VCaP (cell line): ENCODE results near the gene WASHC1.
"Not testable (repeated sequence)": the region's sequence is repeated elsewhere in the genome, so short reads cannot be mapped to it uniquely, and the experiment has no call there.

Experiments
- H3K27ac ChIP-seq: fragments of 450-650 bp; 2 replicates; pipeline ENCODE4 v1.5.1; 2017
- TF ChIP-seq, protein P1 (sequence below): fragments of 450-650 bp; conservative IDR thresholded peaks from 2 replicates; pipeline ENCODE4 v1.5.1; 2017; ENCODE audit warnings: mild to moderate bottlenecking, moderate library complexity

WASHC1 gene

DNA sequence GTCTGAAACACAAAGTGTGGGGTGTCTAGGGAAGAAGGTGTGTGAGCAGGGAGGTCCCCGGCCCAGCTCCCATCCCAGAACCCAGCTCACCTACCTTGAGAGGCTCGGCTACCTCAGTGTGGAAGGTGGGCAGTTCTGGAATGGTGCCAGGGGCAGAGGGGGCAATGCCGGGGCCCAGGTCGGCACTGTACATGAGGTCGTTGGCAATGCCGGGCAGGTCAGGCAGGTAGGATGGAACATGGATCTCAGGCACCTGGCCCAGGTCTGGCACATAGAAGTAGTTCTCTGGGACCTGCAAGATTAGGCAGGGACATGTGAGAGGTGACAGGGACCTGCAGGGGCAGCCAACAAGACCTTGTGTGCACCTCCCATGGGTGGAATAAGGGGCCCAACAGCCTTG lies 12.4 kb downstream of the WASHC1 start:
- not testable (repeated sequence) for H3K27ac ChIP-seq

DNA sequence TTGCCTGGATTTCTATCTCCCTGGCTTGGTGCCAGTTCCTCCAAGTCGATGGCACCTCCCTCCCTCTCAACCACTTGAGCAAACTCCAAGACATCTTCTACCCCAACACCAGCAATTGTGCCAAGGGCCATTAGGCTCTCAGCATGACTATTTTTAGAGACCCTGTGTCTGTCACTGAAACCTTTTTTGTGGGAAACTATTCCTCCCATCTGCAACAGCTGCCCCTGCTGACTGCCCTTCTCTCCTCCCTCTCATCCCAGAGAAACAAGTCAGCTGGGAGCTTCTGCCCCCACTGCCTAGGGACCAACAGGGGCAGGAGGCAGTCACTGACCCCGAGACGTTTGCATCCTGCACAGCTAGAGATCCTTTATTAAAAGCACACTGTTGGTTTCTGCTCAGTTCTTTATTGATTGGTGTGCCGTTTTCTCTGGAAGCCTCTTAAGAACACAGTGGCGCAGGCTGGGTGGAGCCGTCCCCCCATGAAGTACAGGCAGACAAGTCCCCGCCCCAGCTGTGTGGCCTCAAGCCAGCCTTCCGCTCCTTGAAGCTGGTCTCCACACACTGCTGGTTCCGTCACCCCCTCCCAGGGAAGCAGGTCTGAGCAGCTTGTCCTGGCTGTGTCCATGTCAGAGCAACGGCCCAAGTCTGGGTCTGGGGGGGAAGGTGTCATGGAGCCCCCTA lies 15.0 kb downstream of the WASHC1 start:
- H3K27ac ChIP-seq = not testable (repeated sequence)

DNA sequence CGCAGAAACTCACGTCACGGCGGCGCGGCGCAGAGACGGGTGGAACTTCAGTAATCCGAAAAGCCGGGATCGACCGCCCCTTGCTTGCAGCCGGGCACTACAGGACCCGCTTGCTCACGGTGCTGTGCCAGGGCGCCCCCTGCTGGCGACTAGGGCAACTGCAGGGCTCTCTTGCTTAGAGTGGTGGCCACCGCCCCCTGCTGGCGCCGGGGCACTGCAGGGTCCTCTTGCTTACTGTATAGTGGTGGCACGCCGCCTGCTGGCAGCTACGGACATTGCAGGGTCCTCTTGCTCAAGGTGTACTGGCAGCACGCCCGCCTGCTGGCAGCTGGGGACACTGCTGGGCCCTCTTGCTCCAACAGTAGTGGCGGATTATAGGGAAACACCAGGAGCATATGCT lies 18.1 kb downstream of the WASHC1 start:
- H3K27ac ChIP-seq = not testable (repeated sequence)

DNA sequence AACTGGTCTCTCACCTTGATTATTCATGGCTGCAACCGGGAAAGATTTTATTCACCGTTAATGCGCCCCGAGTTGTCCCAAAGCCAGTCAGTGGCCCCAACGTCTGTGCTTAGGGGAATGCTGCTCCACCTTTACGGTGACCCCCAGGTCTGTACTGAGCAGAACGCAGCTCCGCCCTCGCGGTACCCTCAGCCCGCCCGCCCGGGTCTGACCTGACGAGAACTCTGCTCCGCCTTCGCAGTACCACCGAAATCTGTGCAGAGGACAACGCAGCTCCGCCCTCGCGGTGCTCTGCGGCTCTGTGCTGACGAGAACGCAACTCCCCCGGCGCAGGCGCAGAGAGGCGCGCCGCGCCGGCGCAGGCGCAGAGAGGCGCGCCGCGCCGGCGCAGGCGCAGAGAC lies 18.6 kb downstream of the WASHC1 start:
- not testable (repeated sequence) for H3K27ac ChIP-seq

More for the DNA sequence above, 18.1 kb downstream of the WASHC1 start:
- TF ChIP-seq, protein P1, sequence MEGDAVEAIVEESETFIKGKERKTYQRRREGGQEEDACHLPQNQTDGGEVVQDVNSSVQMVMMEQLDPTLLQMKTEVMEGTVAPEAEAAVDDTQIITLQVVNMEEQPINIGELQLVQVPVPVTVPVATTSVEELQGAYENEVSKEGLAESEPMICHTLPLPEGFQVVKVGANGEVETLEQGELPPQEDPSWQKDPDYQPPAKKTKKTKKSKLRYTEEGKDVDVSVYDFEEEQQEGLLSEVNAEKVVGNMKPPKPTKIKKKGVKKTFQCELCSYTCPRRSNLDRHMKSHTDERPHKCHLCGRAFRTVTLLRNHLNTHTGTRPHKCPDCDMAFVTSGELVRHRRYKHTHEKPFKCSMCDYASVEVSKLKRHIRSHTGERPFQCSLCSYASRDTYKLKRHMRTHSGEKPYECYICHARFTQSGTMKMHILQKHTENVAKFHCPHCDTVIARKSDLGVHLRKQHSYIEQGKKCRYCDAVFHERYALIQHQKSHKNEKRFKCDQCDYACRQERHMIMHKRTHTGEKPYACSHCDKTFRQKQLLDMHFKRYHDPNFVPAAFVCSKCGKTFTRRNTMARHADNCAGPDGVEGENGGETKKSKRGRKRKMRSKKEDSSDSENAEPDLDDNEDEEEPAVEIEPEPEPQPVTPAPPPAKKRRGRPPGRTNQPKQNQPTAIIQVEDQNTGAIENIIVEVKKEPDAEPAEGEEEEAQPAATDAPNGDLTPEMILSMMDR = peak; percentile 44

DNA sequence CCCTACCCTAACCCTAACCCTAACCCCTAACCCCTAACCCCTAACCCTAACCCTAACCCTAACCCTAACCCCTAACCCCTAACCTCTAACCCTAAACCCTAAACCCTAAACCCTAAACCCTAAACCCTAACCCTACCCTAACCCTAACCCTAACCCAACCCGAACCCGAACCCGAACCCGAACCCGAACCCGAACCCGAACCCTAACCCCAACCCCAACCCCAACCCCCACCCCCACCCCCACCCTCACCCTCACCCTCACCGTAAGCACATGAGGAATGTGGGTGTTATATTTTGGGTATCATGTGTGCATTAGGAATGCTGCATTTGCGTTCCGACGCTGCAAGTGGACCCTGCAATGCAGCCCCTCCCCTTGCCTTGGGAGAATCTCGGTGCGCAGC lies 19.0 kb downstream of the WASHC1 start:
- H3K27ac ChIP-seq = not testable (repeated sequence)
